Kidney (tissue), 14 donors: Measurements from ENCODE around the gene IL1RAPL2. TPM values are rescaled to one million over a fixed set of nuclear protein-coding genes. Genes with fewer than 3 reads are reported as not detected.
A peak's percentile ranks its signal among the peaks of the same experiment; 100 is the strongest.
"Not testable (repeated sequence)": the region's sequence is repeated elsewhere in the genome, so short reads cannot be mapped to it uniquely, and the experiment has no call there.

Experiments used
- DNase-seq, 5 donors: peaks; one replicate each; pipeline ENCODE4 v3.0.0-alpha.2; 2013 to 2020
- FAIRE-seq: peaks from 2 replicates; lab custom pipeline; 2012; peaks lifted over from hg19 to GRCh38; lab: Jason Lieb, UNC
- H3K27ac ChIP-seq, 2 donors: one replicate each; pipeline ENCODE4 v1.7.0; 2013; ENCODE audit warnings: low read depth in 2 of 2, low read length in 2 of 2, inconsistent platforms in 1 of 2
- H3K27me3 ChIP-seq: one replicate; pipeline ENCODE4 v1.7.1; 2013; ENCODE audit warnings: low read length, inconsistent platforms; ENCODE audit not compliant: control insufficient read depth, insufficient read depth
- H3K36me3 ChIP-seq, 3 donors: one replicate each; pipeline versions ENCODE4 v1.7.0 to v1.7.1; 2013; ENCODE audit warnings: low read length in 3 of 3, control low read depth in 1 of 3, inconsistent platforms in 1 of 3; ENCODE audit not compliant: insufficient read depth in 3 of 3, control insufficient read depth in 2 of 3
- H3K4me1 ChIP-seq, 3 donors: one replicate each; pipeline versions ENCODE4 v1.7.0 to v1.7.1; 2013; ENCODE audit warnings: low read length in 3 of 3, inconsistent platforms in 1 of 3, low read depth in 1 of 3; ENCODE audit not compliant: control insufficient read depth in 2 of 3, insufficient read depth in 2 of 3
- H3K4me3 ChIP-seq, 3 donors: one replicate each; pipeline versions ENCODE4 v1.7.0 to v1.8.1; 2013; ENCODE audit warnings: low read length in 3 of 3, control low read depth in 1 of 3, inconsistent platforms in 1 of 3
- H3K9ac ChIP-seq, 3 donors: one replicate each; pipeline versions ENCODE4 v1.7.0 to v1.7.1; 2013; ENCODE audit warnings: low read length in 3 of 3, control low read depth in 1 of 3, inconsistent platforms in 1 of 3
- H3K9me3 ChIP-seq, 3 donors: one replicate each; pipeline versions ENCODE4 v1.7.0 to v1.7.1; 2013; ENCODE audit warnings: low read length in 3 of 3, control low read depth in 1 of 3, inconsistent platforms in 1 of 3; ENCODE audit not compliant: control insufficient read depth in 2 of 3, insufficient read depth in 1 of 3
- intact Hi-C: fragments of 100-400 bp; cut with DNase I; formaldehyde crosslinking; loops from one replicate; pipeline ENCODE4 v1.11.1; 2022
- polyA plus RNA-seq: library from polyadenylated mRNA; stranded (reverse); fragments of 350-450 nt; fragmentation: Illumina TruSeq; extraction: RNeasy Lipid Tissue Mini Kit (QIAGEN cat#74804); gene quantifications from one replicate; pipeline ENCODE4 v1.2.3, GENCODE V29; 2014; ENCODE audit warnings: low read depth, low replicate concordance; ENCODE audit not compliant: insufficient read depth
- total RNA-seq: library from RNA; stranded (reverse); fragmentation: NEBNext Ultra II Directional; extraction: Animal tissue kit (Norgen Biotek cat#: 25700); gene quantifications from one replicate; pipeline ENCODE4 v1.2.1, GENCODE V29; 2021
- TF ChIP-seq, protein P1 (sequence below): IDR thresholded peaks from 3 replicates; pipeline ENCODE4 v1.5.1; 2012; ENCODE audit warnings: mild to moderate bottlenecking, moderate library complexity, borderline replicate concordance; ENCODE audit not compliant: insufficient read depth; ENCODE audit errors: extremely low read depth
- donor health status: control.
- donor health status: control.
- donor health status: control.
- donor health status: control.
- donor health status: control.
- donor health status: DM: yes; HTN: yes; CAD: no.
- donor health status: Normal renal cell carcinoma (clear cell type).

The IL1RAPL2 gene
- total and polyA plus RNA-seq, 2 donors from 2014 or later, result 0.13 to 0.25 TPM

DNA sequence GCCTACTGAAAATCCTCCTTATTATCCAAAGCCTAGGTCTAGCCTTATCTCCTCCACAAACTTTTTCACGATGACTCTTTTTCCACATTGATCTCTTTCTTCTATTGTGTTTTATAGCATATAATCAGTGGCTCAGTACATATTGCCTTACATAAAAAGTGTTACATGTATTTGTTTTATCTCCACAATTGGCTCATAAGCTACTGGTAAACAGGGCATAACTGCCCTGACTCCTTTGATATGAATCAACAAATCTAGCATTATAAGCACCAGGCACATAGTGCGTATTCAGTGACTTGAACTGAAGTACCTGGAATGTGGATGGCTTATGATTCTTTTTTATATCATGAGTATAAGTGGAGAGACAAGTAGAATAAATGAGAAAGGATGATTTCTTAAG, 447.7 kb downstream of the IL1RAPL2 start:
- Histone ChIP-seq H3K4me1 (no peaks in the 10 kb centered on the region), H3K9ac (no peak overlapping the region), H3K27me3 (no peaks in the 10 kb centered on the region), H3K9me3 (no peaks in the 10 kb centered on the region), H3K27ac (no peak overlapping the region), H3K4me3 (no peak overlapping the region), H3K36me3 (no peaks in the 10 kb centered on the region)
- FAIRE-seq, result no peak
- TF ChIP-seq, protein P1, sequence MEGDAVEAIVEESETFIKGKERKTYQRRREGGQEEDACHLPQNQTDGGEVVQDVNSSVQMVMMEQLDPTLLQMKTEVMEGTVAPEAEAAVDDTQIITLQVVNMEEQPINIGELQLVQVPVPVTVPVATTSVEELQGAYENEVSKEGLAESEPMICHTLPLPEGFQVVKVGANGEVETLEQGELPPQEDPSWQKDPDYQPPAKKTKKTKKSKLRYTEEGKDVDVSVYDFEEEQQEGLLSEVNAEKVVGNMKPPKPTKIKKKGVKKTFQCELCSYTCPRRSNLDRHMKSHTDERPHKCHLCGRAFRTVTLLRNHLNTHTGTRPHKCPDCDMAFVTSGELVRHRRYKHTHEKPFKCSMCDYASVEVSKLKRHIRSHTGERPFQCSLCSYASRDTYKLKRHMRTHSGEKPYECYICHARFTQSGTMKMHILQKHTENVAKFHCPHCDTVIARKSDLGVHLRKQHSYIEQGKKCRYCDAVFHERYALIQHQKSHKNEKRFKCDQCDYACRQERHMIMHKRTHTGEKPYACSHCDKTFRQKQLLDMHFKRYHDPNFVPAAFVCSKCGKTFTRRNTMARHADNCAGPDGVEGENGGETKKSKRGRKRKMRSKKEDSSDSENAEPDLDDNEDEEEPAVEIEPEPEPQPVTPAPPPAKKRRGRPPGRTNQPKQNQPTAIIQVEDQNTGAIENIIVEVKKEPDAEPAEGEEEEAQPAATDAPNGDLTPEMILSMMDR, result no peak
- no peak for DNase-seq
- intact Hi-C loops, result no loop called here

DNA sequence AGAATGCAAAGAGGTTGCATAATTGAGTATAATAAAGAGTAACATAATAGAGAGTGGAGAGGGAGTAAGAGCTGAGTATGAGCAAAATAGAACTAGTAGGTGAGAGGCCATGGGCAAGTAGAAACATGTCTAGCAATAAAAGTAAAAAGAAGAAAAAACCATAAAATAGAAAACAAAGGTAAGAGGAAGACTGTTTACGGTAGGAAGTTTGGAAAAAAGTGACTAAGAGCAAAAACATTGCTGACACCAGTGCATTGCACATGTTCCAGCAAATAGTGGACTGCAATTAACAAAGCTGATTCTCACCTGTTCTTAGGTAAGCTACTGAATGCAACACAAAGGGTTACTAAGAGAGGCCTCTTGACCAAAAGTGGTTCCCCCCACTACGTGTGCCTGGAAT, 451.6 kb downstream of the IL1RAPL2 start:
- Histone ChIP-seq H3K4me3 (no peak overlapping the region), H3K9ac (no peak overlapping the region), H3K9me3 (no peaks in the 10 kb centered on the region), H3K27me3 (no peaks in the 10 kb centered on the region), H3K4me1 (no peaks in the 10 kb centered on the region), H3K36me3 (no peaks in the 10 kb centered on the region), H3K27ac (no peak overlapping the region)
- intact Hi-C loops, result no loop called here
- TF ChIP-seq, protein P1, result no peak
- DNase-seq (no peak), FAIRE-seq (no peak)

DNA sequence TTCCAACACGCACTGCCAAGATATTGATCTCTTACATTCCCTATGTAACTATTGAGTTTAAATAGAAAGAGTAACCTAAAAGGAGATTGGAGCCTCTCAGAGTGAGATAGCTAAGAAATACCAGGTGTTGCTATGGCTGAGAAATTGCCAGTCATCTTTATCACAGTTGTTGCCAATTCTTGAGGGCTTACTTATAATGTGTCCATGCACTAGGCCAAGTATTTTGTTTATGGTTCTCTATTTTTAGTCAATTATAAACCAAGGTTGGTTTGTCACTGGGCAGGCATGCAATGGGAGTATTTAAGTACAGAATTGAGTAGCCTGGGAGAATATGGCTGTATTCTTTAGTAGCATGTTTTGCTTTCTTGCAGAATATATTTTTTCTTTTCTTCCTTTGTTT, 452.9 kb downstream of the IL1RAPL2 start:
- H3K27me3 ChIP-seq, result no peaks in the 10 kb centered on the region
- intact Hi-C loops, result no loop called here
- FAIRE-seq (no peak), DNase-seq (no peak)
- H3K9me3 ChIP-seq, result no peaks in the 10 kb centered on the region
- TF ChIP-seq, protein P1, result no peak
- no peak overlapping the region for H3K4me3 ChIP-seq
- no peak overlapping the region for H3K27ac ChIP-seq
- no peaks in the 10 kb centered on the region for H3K4me1 ChIP-seq
- H3K9ac ChIP-seq, result no peak overlapping the region
- no peaks in the 10 kb centered on the region for H3K36me3 ChIP-seq

DNA sequence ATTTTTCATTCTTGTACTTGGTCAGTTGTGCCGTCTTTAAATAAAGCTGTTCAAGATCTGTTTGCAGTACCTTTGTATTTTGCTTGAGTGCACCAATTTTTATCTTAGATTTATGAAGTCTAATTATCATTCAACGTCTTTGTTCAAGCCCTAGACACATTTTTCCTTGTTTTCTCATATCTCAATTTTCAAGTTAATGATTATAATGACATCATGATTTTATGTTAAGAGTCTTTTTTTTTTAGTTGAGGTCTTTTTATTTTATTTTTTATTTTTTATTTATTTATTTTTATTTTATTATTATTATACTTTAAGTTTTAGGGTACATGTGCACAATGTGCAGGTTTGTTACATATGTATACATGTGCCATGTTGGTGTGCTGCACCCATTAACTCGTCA, 463.0 kb downstream of the IL1RAPL2 start:
- H3K27me3 ChIP-seq, H3K9me3 ChIP-seq, H3K9ac ChIP-seq, H3K4me1 ChIP-seq, H3K27ac ChIP-seq, H3K36me3 ChIP-seq, DNase-seq, intact Hi-C loops, H3K4me3 ChIP-seq: not testable (repeated sequence)
- peak; percentile 62 for FAIRE-seq
